ENCODE results near the gene ADAMTS2. TPM values are rescaled to one million over a fixed set of nuclear protein-coding genes. Genes with fewer than 3 reads are reported as not detected.

Gene ADAMTS2
- total RNA-seq, 1 experiment from 2014 or later, result not detected

DNA sequence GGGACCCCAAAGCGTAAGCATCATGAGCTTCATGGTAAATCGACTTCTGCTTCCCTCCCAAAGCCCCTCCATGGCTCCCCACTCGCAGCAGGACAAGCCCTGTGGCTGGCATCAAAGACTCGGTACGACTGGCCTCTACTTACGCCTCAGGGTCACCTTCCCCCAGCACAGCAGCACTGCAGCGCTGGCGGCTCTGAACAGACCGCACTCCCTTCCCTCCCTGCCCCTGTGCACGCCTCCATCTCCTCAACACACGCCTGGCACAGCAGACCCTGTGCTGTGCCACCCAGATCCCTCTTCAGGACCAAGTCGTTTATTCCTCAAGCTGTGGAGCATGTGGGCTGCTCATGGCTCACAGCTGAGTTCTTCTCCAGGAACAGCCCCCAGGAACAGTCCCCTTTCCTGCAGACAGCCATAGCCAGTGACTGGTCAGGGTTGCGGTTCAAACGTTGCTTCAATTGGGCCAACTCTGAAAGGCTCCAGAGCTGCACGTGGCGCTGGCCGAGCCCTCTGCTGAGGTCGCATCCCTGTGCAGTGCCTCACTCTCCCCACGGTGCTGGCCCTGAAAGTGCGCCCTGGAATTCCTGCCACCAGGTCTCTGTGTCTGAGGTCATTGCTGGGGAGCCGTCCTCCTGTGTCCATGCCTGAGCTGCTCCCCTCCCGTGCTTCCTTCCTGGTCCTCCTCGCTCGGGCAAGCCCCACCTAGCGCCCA lies 197.1 kb downstream of the ADAMTS2 start:
- H3K4me1 ChIP-seq (ENCODE audit: low read length), result no peaks in the 10 kb centered on the region
- no peaks in the 10 kb centered on the region for H3K79me2 ChIP-seq (ENCODE audit: low read length)
- H3K9me2 ChIP-seq (replicated peaks; ENCODE audit: insufficient read depth, low read length), result no peaks in the 10 kb centered on the region
- H3K4me2 ChIP-seq (ENCODE audit: low read depth, low read length, poor library complexity, severe bottlenecking), result no peak overlapping the region
- H3K9me3 ChIP-seq (ENCODE audit: low read length), result no peaks in the 10 kb centered on the region
- no peak overlapping the region for H3K9ac ChIP-seq (ENCODE audit: low read length)
- no peak overlapping the region for H3K27ac ChIP-seq (ENCODE audit: low read length)
- H2AFZ ChIP-seq (ENCODE audit: low read length), result no peak overlapping the region
- no peaks in the 10 kb centered on the region for H3K27me3 ChIP-seq (ENCODE audit: low read length)
- no peak for DNase-seq
- H3K36me3 ChIP-seq (ENCODE audit: insufficient read depth, low read length), result no peaks in the 10 kb centered on the region
- no peak overlapping the region for H3K4me3 ChIP-seq (ENCODE audit: low read length)
- H4K20me1 ChIP-seq (ENCODE audit: insufficient read depth, low read depth, low read length), result no peaks in the 10 kb centered on the region

DNA sequence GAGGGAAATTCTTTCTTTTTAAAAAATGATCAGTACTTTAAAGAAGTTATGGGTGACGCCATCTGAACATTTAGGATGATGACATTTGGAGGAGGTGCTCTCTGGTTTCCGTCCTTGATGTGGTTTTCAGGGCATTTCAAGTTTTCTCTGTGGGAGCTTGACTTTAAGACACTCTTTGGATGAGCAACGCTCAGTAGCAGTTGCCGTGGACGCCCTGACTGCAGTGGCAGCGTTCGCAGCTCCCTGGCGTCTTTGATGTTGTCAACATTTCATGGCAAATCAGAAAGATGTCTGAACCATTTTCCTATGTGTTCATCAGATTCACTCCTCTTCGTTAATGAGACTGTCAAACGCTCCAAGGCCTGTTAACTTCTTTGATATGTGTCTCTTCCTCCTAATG lies 199.0 kb downstream of the ADAMTS2 start:
- H2AFZ ChIP-seq (ENCODE audit: low read length), result no peak overlapping the region
- H3K9me3 ChIP-seq (ENCODE audit: low read length), result no peaks in the 10 kb centered on the region
- H3K4me3 ChIP-seq (ENCODE audit: low read length), result no peak overlapping the region
- H3K9me2 ChIP-seq (replicated peaks; ENCODE audit: insufficient read depth, low read length), result no peaks in the 10 kb centered on the region
- H3K27me3 ChIP-seq (ENCODE audit: low read length), result no peaks in the 10 kb centered on the region
- H3K4me2 ChIP-seq (ENCODE audit: low read depth, low read length, poor library complexity, severe bottlenecking), result no peak overlapping the region
- no peak for DNase-seq
- H3K4me1 ChIP-seq (ENCODE audit: low read length), result no peaks in the 10 kb centered on the region
- no peaks in the 10 kb centered on the region for H4K20me1 ChIP-seq (ENCODE audit: insufficient read depth, low read depth, low read length)
- no peak overlapping the region for H3K9ac ChIP-seq (ENCODE audit: low read length)
- H3K27ac ChIP-seq (ENCODE audit: low read length), result no peak overlapping the region
- no peaks in the 10 kb centered on the region for H3K79me2 ChIP-seq (ENCODE audit: low read length)
- no peaks in the 10 kb centered on the region for H3K36me3 ChIP-seq (ENCODE audit: insufficient read depth, low read length)

DNA sequence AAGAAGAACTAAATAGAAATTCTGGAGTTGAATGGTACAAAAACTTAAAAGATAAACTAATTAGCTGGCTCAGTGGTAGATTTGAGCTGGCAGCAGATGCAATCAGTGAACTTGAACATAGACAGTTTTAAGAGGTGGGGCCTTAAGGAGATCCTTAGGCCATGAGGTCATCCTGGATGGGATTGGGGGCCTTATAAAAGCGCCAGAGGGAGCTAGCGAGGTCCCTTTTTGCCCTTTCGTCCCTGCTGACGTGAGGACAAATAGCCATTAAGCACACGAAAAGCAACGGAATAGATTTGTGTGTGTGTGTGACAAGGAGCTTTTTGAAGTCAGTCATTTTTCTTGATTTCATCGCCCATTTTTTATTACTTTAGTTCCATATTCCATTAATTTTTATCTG lies 201.8 kb downstream of the ADAMTS2 start:
- Histone ChIP-seq H4K20me1 (ENCODE audit: insufficient read depth, low read depth, low read length) (no peaks in the 10 kb centered on the region), H3K4me2 (ENCODE audit: low read depth, low read length, poor library complexity, severe bottlenecking) (no peak overlapping the region), H3K79me2 (ENCODE audit: low read length) (no peaks in the 10 kb centered on the region), H3K27me3 (ENCODE audit: low read length) (no peaks in the 10 kb centered on the region), H2AFZ (ENCODE audit: low read length) (no peak overlapping the region), H3K4me3 (ENCODE audit: low read length) (no peak overlapping the region), H3K27ac (ENCODE audit: low read length) (no peak overlapping the region), H3K4me1 (ENCODE audit: low read length) (no peaks in the 10 kb centered on the region), H3K9me2 (replicated peaks; ENCODE audit: insufficient read depth, low read length) (no peaks in the 10 kb centered on the region), H3K9ac (ENCODE audit: low read length) (no peak overlapping the region), H3K9me3 (ENCODE audit: low read length) (no peaks in the 10 kb centered on the region), H3K36me3 (ENCODE audit: insufficient read depth, low read length) (no peaks in the 10 kb centered on the region)
- DNase-seq, result peak; percentile 62

DNA sequence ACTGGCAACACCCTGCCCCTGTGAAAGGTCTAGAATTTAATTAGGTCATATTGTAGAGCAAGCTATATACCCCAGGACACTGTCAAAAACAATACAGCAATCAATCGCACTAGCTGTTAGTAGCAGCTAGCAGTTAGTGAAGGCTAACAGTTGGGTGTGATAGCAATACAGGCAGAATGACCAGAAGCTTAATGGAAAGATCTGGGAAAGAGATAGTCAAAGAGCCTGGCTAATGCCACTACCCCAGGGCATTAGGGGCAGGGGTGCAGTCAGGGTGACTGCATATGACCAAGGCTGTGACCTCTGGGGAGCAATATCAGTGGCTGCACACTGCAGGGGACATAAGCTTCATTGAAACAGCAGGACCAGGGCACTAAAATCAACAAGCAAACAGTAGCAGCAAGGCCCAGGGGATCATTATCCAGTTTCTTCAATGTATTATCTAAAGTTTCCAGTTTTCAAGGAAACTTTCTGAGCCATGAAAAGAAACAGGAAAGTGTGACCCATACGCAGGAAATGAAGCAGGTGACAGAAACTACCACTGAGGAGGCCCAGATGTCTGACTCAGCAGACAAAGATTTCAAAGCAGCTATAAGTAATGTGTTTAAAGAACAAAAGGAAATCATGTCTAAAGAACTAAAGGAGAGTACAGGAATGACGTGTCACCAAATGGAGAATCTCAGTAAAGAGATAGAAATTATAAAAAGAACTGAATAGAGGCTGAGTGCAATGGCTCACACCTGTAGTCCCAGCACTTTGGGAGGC lies 202.6 kb downstream of the ADAMTS2 start:
- Histone ChIP-seq H3K79me2 (ENCODE audit: low read length) (no peaks in the 10 kb centered on the region), H2AFZ (ENCODE audit: low read length) (no peak overlapping the region), H4K20me1 (ENCODE audit: insufficient read depth, low read depth, low read length) (no peaks in the 10 kb centered on the region), H3K27me3 (ENCODE audit: low read length) (no peaks in the 10 kb centered on the region), H3K4me3 (ENCODE audit: low read length) (no peak overlapping the region), H3K4me2 (ENCODE audit: low read depth, low read length, poor library complexity, severe bottlenecking) (no peak overlapping the region), H3K9me3 (ENCODE audit: low read length) (no peaks in the 10 kb centered on the region), H3K36me3 (ENCODE audit: insufficient read depth, low read length) (no peaks in the 10 kb centered on the region), H3K9me2 (replicated peaks; ENCODE audit: insufficient read depth, low read length) (no peaks in the 10 kb centered on the region), H3K27ac (ENCODE audit: low read length) (no peak overlapping the region), H3K9ac (ENCODE audit: low read length) (no peak overlapping the region), H3K4me1 (ENCODE audit: low read length) (no peaks in the 10 kb centered on the region)
- no peak for DNase-seq

DNA sequence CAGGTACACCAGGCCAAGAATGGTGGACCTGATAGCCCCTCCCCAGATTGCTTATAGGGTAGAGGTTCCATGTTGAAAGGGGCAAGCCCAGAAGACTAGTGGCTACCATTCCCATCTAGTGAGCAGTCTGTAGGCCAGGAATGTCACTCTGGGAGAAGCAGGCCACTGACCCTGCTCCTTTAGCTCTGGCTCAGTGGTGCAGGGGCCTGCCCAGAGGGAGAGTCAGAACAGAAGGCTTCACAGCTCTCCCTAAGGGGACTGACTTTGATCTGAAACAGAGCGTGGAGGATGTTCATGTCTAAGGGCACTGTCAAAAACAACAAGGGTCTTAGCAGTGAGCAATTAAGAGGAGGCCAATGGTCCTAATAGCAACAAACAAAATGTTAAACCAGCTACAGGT lies 203.4 kb downstream of the ADAMTS2 start:
- Histone ChIP-seq H3K4me3 (ENCODE audit: low read length) (no peak overlapping the region), H3K9me2 (replicated peaks; ENCODE audit: insufficient read depth, low read length) (no peaks in the 10 kb centered on the region), H3K4me1 (ENCODE audit: low read length) (no peaks in the 10 kb centered on the region), H3K27me3 (ENCODE audit: low read length) (no peaks in the 10 kb centered on the region), H3K9ac (ENCODE audit: low read length) (no peak overlapping the region), H3K4me2 (ENCODE audit: low read depth, low read length, poor library complexity, severe bottlenecking) (no peak overlapping the region), H4K20me1 (ENCODE audit: insufficient read depth, low read depth, low read length) (no peaks in the 10 kb centered on the region), H3K36me3 (ENCODE audit: insufficient read depth, low read length) (no peaks in the 10 kb centered on the region), H3K9me3 (ENCODE audit: low read length) (no peaks in the 10 kb centered on the region), H3K27ac (ENCODE audit: low read length) (no peak overlapping the region), H3K79me2 (ENCODE audit: low read length) (no peaks in the 10 kb centered on the region), H2AFZ (ENCODE audit: low read length) (no peak overlapping the region)
- no peak for DNase-seq

DNA sequence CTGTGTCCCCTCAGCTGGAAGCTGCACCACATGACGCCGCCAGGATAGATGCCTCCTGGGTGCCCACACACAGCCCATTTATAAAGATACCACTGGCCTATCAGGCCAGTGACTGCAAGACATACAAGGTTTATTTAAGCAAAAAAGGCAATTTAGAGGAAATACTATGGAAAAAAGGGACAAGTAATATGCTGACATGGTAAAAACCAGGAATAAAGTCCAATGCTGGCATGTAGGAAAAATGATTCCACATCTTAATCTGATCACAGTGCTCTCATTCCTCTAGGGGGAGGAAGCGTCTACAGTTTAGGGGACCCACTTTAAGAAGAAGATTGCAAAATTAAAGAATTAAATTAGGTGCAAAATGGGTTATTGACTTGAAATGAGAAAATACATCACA lies 205.0 kb downstream of the ADAMTS2 start:
- no peaks in the 10 kb centered on the region for H3K27me3 ChIP-seq (ENCODE audit: low read length)
- no peaks in the 10 kb centered on the region for H3K4me1 ChIP-seq (ENCODE audit: low read length)
- H2AFZ ChIP-seq (ENCODE audit: low read length), result no peak overlapping the region
- H3K9me3 ChIP-seq (ENCODE audit: low read length), result no peaks in the 10 kb centered on the region
- no peak for DNase-seq
- no peak overlapping the region for H3K27ac ChIP-seq (ENCODE audit: low read length)
- no peaks in the 10 kb centered on the region for H3K9me2 ChIP-seq (replicated peaks; ENCODE audit: insufficient read depth, low read length)
- H3K79me2 ChIP-seq (ENCODE audit: low read length), result no peaks in the 10 kb centered on the region
- no peak overlapping the region for H3K4me2 ChIP-seq (ENCODE audit: low read depth, low read length, poor library complexity, severe bottlenecking)
- H4K20me1 ChIP-seq (ENCODE audit: insufficient read depth, low read depth, low read length), result no peaks in the 10 kb centered on the region
- H3K36me3 ChIP-seq (ENCODE audit: insufficient read depth, low read length), result no peaks in the 10 kb centered on the region
- no peak overlapping the region for H3K9ac ChIP-seq (ENCODE audit: low read length)
- no peak overlapping the region for H3K4me3 ChIP-seq (ENCODE audit: low read length)

DNA sequence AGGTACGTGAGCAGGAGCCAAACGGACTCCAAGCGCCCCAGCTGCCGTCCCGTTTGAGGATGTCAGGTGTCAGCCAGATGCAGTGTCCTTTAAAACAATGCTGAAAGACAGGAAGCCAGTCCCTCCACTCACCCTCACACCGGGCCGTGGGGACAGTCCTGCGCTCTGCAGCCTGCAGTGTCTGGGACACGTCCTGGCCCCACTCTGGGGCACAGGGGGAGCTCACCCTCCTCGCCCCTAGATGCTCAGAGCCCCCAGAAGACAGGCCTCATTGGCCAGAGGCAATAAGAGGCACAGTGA lies 205.4 kb downstream of the ADAMTS2 start:
- Histone ChIP-seq H3K4me3 (ENCODE audit: low read length) (no peak overlapping the region), H3K9me3 (ENCODE audit: low read length) (no peaks in the 10 kb centered on the region), H3K27me3 (ENCODE audit: low read length) (no peaks in the 10 kb centered on the region), H4K20me1 (ENCODE audit: insufficient read depth, low read depth, low read length) (no peaks in the 10 kb centered on the region), H3K79me2 (ENCODE audit: low read length) (no peaks in the 10 kb centered on the region), H2AFZ (ENCODE audit: low read length) (no peak overlapping the region), H3K9ac (ENCODE audit: low read length) (no peak overlapping the region), H3K36me3 (ENCODE audit: insufficient read depth, low read length) (no peaks in the 10 kb centered on the region), H3K4me1 (ENCODE audit: low read length) (no peaks in the 10 kb centered on the region), H3K4me2 (ENCODE audit: low read depth, low read length, poor library complexity, severe bottlenecking) (no peak overlapping the region), H3K9me2 (replicated peaks; ENCODE audit: insufficient read depth, low read length) (no peaks in the 10 kb centered on the region), H3K27ac (ENCODE audit: low read length) (no peak overlapping the region)
- no peak for DNase-seq

DNA sequence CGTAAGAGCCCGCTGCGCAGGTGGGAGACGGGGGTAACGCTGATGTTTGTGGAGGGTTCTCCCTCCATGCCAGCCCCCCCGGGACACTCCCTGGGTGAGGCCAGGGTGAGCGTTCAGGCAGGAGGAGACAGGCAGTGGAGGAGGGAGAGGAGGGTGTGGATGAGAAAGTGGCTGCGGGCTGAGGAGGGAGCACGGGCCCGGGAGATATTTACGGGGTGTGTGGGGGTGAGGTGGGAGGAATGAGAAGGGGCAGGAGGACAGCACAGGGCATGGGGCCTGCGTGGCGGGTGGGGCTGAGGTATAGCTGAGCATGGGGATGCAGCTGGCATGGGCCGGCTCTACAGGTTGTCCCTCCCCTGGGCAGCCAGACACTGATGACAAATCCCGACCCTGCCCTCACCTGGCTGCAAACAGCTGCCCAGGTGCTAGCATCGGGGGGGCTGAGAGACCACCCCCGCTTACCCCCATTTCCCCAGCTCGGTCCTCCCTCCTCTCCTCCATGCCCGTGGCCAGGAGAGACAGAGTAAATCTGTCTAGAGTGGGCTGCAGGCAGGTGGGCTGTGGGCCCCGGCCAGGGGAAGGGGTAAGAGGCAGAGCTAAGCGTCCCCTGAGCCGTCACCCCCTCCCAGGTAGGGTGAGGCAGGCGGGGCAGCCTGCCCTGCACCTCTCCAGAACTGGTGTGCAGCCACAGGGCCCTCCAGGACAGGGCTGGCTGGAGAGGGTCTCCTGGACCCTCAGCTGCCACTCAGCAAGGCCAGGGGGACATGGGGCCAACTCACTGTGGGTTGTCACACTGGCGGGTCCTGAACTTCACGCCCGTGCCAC lies 205.9 kb downstream of the ADAMTS2 start:
- H3K36me3 ChIP-seq (ENCODE audit: insufficient read depth, low read length), result no peaks in the 10 kb centered on the region
- no peak overlapping the region for H3K4me3 ChIP-seq (ENCODE audit: low read length)
- H3K27me3 ChIP-seq (ENCODE audit: low read length), result no peaks in the 10 kb centered on the region
- no peaks in the 10 kb centered on the region for H3K9me3 ChIP-seq (ENCODE audit: low read length)
- no peaks in the 10 kb centered on the region for H3K4me1 ChIP-seq (ENCODE audit: low read length)
- no peaks in the 10 kb centered on the region for H4K20me1 ChIP-seq (ENCODE audit: insufficient read depth, low read depth, low read length)
- H3K27ac ChIP-seq (ENCODE audit: low read length), result no peak overlapping the region
- no peaks in the 10 kb centered on the region for H3K79me2 ChIP-seq (ENCODE audit: low read length)
- no peak for DNase-seq
- H2AFZ ChIP-seq (ENCODE audit: low read length), result no peak overlapping the region
- H3K9ac ChIP-seq (ENCODE audit: low read length), result no peak overlapping the region
- H3K4me2 ChIP-seq (ENCODE audit: low read depth, low read length, poor library complexity, severe bottlenecking), result no peak overlapping the region
- no peaks in the 10 kb centered on the region for H3K9me2 ChIP-seq (replicated peaks; ENCODE audit: insufficient read depth, low read length)
